GM18873 (cell line): ENCODE data around the gene ZFP64.
"Not testable (repeated sequence)": the region's sequence is repeated elsewhere in the genome, so short reads cannot be mapped to it uniquely, and the experiment has no call there.

Source experiments
- ATAC-seq: cut with Tn5 transposase; IDR thresholded peaks from one replicate; pipeline ENCODE4 v1.9.1; 2021; ENCODE audit warnings: mild to moderate bottlenecking, moderate library complexity, moderate number of reproducible peaks; ENCODE audit not compliant: unreplicated experiment, low FRiP score

The ZFP64 gene

GRCh38 chr20:52191132-52191915 is at the start of gene ZFP64:
Gene ZFP64 (minus strand): TSS chr20:52191779. CDS start chr20:52191636, 143 bp downstream.
- ATAC-seq, result peak; percentile 58

GRCh38 chr20:52240802-52241201 is 49.2 kb upstream of the ZFP64 start:
- no peak for ATAC-seq

- no peak for ATAC-seq
Measured at GRCh38 chr20:52239102-52239501, 47.5 kb upstream of the ZFP64 start.

GRCh38 chr20:52236292-52236691 is 44.7 kb upstream of the ZFP64 start:
- ATAC-seq, result no peak

- no peak for ATAC-seq
Measured at GRCh38 chr20:52235129-52235528, 43.5 kb upstream of the ZFP64 start.

GRCh38 chr20:52234302-52235045 is 42.9 kb upstream of the ZFP64 start:
- ATAC-seq, result no peak

- ATAC-seq, result no peak
Measured at GRCh38 chr20:52231230-52231746, 39.7 kb upstream of the ZFP64 start.

GRCh38 chr20:52230409-52230808 is 38.8 kb upstream of the ZFP64 start:
- no peak for ATAC-seq

- not testable (repeated sequence) for ATAC-seq
Measured at GRCh38 chr20:52229346-52229745, 37.8 kb upstream of the ZFP64 start.

GRCh38 chr20:52226370-52226769 is 34.8 kb upstream of the ZFP64 start:
- ATAC-seq, result no peak

- ATAC-seq, result no peak
Measured at GRCh38 chr20:52224920-52225319, 33.3 kb upstream of the ZFP64 start.

- not testable (repeated sequence) for ATAC-seq
Measured at GRCh38 chr20:52221362-52221761, 29.8 kb upstream of the ZFP64 start.

- not testable (repeated sequence) for ATAC-seq
Measured at GRCh38 chr20:52220891-52221290, 29.3 kb upstream of the ZFP64 start.

- ATAC-seq, result no peak
Measured at GRCh38 chr20:52219441-52219840, 27.9 kb upstream of the ZFP64 start.

GRCh38 chr20:52217689-52218395 is 26.3 kb upstream of the ZFP64 start:
- no peak for ATAC-seq

- no peak for ATAC-seq
Measured at GRCh38 chr20:52213995-52214394, 22.4 kb upstream of the ZFP64 start.

GRCh38 chr20:52212943-52213342 is 21.4 kb upstream of the ZFP64 start:
- ATAC-seq, result no peak

- no peak for ATAC-seq
Measured at GRCh38 chr20:52210037-52210990, 18.7 kb upstream of the ZFP64 start.

GRCh38 chr20:52209154-52209571 is 17.6 kb upstream of the ZFP64 start:
- ATAC-seq, result no peak
